AG09309 (cell line): ENCODE results near the gene SLC29A4.

Source experiments
- DNase-seq: peaks from one replicate; pipeline ENCODE4 v3.0.0-alpha.2; 2010; ENCODE audit warnings: low read depth
- H3K4me3 ChIP-seq: 2 replicates; pipeline ENCODE4 v1.5.1; 2011; ENCODE audit warnings: mild to moderate bottlenecking, low read depth, low read length, moderate library complexity; ENCODE audit not compliant: control insufficient read depth
- TF ChIP-seq, protein P1 (sequence below): IDR thresholded peaks from 2 replicates; pipeline ENCODE4 v1.5.1; 2011; ENCODE audit warnings: mild to moderate bottlenecking, low read depth, low read length, inconsistent platforms; ENCODE audit not compliant: insufficient read depth, control insufficient read depth; ENCODE audit errors: missing control alignments

SLC29A4 gene

DNA sequence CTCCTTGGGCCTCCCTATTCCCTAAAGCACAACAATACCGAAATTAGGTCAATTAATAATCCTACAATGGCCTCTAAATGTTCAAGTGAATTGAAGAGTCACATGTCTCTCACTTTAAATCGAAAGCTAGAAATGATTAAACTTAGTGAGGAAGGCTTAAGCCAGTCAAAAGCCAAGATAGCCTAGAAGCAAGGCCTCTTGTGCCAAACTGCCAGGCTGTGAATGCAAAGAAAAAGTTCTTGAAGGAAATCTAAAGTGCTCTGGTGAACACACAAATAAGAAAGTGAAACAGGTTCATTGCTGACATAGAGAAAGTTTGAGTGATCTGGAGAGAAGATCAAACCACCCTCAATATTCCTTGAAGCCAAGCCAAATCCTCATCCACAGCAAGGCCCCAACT lies 57.2 kb downstream of the SLC29A4 start:
- TF ChIP-seq, protein P1, sequence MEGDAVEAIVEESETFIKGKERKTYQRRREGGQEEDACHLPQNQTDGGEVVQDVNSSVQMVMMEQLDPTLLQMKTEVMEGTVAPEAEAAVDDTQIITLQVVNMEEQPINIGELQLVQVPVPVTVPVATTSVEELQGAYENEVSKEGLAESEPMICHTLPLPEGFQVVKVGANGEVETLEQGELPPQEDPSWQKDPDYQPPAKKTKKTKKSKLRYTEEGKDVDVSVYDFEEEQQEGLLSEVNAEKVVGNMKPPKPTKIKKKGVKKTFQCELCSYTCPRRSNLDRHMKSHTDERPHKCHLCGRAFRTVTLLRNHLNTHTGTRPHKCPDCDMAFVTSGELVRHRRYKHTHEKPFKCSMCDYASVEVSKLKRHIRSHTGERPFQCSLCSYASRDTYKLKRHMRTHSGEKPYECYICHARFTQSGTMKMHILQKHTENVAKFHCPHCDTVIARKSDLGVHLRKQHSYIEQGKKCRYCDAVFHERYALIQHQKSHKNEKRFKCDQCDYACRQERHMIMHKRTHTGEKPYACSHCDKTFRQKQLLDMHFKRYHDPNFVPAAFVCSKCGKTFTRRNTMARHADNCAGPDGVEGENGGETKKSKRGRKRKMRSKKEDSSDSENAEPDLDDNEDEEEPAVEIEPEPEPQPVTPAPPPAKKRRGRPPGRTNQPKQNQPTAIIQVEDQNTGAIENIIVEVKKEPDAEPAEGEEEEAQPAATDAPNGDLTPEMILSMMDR = no peak
- no peak for DNase-seq
- no peak overlapping the region for H3K4me3 ChIP-seq

DNA sequence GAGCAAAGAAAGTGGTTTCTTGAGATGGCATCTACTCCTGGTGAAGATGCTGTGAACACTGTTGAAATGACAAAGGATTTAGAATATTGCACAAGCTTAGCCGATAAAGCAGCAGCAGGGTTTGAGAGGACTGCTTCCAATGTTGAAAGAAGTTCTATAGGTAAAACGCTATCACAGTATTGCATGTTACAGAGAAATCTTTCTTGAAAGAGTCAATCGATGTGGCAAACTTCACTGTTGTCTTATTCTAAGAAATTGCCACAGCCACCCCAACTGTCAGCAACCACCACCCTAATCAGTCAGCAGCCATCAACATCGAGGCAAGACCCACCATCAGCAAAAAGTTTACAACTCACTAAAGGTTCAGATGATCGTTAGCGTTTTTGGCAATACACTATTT lies 59.9 kb downstream of the SLC29A4 start:
- H3K4me3 ChIP-seq = no peak overlapping the region
- DNase-seq = no peak
- TF ChIP-seq, protein P1 = no peak

DNA sequence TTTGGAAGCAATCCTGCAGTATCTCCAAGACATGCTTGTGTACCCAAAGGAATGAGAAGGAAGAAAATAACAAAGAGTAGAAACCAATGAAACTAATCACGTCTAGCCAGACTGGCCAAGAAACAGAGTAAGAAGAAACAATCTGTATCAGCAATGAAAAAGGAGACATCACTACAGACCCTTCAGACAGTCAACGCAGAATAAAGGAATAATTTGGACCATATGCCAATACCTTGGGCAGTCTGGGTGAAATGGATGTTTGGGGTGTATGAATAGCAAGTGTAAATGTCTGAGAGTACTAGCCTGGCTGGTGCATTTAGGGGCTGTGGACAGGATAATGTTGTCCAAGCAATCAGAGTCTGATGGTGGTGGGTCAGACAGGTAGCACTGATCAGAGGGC lies 61.1 kb downstream of the SLC29A4 start:
- H3K4me3 ChIP-seq = no peak overlapping the region
- TF ChIP-seq, protein P1 = no peak
- no peak for DNase-seq

DNA sequence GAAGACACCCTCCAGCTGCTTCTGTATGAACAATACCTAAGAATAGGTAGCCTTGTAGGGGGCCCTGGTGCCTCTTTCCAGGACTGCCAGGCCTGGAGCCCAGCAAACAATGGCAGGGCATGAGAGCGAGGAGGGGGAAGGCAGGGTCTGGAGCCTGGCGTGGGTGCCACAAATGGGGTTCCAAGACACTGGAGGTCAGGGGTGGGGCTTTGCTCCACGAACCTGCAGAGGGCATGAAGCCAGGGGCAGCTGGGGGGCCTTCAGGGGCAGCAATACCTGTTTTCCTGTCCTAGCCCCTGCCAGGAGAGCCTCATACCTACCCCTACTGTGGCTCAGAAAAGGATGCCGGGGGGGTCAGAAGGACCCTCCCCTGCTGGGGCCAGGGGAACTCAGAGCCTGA lies 61.6 kb downstream of the SLC29A4 start:
- H3K4me3 ChIP-seq = no peak overlapping the region
- no peak for DNase-seq
- TF ChIP-seq, protein P1 = no peak

DNA sequence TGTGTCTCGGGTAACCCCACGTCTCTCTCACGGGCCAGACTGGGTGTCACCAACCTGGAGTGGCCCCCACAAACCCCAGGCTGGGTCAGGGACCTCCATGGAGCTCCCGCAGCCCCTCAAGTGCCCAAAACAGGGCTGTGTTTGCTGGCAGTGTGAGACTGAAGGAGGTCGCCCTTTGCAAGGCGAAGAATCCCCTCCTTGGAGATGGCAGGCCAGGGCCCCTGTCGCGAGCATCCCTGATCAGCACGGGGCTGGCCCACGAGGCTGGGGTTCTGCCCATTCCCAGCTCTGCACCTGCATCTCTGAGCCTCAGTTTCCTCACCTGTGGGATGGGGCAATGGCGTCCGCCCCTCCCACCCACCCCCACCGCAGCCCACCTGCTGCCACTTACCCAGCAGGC lies 62.4 kb downstream of the SLC29A4 start:
- H3K4me3 ChIP-seq = no peak overlapping the region
- TF ChIP-seq, protein P1 = no peak
- DNase-seq = no peak

DNA sequence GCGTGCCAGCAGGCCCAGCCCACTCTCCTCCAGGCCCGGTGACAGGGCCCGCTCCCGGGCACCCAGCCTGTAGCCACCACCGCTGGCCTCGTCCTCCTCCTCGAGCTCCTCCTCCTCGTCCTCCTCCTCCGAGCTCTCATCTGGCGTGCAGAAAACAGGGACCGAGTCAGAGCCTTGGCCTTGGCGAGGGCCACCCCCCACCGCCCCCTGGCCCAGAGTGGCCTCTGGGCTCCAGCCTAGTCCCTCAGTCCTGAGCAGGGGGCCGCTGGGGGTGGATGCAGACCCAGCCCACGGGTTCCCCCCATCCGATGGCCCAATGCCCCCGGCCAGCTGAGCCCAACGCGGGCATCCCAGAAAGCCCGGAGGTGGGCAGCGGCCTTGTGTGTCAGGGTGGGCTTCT lies 62.9 kb downstream of the SLC29A4 start:
- H3K4me3 ChIP-seq = no peak overlapping the region
- TF ChIP-seq, protein P1 = no peak
- DNase-seq = no peak
